ENCODE measurements around the gene TBC1D8. TPM values are rescaled to one million over a fixed set of nuclear protein-coding genes. Genes with fewer than 3 reads are reported as not detected.

TBC1D8 gene
- polyA plus RNA-seq, 3 donors = 16.1 to 78.0 (median 22.4) TPM

DNA sequence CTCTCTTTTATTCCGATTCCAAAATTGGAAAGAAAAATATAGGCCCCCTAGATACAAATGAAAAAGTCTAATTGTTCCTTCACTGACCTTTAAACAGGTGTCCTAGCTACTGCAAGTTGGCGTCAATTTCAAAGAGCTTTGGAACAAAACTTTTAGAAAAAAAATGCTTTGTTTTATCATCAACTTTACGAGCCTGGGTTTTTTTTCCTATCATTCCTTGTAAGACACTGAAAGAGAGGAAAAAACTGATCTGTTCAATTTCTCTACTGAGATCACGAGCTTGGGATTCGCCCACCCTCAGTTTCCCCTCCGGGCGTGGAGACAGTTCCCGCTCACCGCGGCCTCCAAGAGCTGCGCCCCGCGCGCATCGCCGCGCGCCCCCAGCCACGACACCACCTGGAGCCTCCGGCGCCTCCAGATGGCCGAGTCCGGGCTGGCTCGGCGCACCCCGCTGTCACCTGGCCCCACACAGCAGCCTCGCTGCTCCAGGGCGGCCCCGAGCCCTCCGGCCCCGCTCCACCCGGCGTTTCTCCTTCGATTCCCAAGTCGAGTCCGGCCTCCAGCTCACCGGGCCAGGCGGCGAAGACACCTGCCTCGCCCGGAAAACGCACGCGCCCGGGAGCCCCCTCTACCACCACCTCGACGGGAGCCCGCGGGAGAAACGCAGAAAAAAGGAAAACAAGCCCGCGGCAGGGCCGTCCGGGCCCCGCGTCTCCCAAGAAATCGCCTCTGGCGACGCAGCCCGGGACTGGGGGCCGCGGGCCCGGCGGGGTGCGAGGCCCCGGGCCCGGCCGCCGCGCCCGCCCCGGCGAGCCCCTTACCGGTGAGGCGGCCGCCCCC, 656 bp downstream of the TBC1D8 start:
- H3K36me3 ChIP-seq (replicated peaks in 1 of 2; ENCODE audit: control insufficient read depth in 1 of 2, insufficient read depth in 2 of 2, low read length in 2 of 2) = no peaks in the 10 kb centered on the region
- Mint-ChIP-seq H3K27ac (peak overlapping the region in 4 of 7 donors; percentile 31 to 78 (median 44)), H3K27me3 (ENCODE audit: low read depth in 3 of 3) (peaks cover 5 to 11% (median 11%) of the 10 kb centered on the region in 3 donors), H3K4me1 (peaks cover 52% of the 10 kb centered on the region), H3K9me3 (peaks cover 0 to 2% (median 0%) of the 10 kb centered on the region in 7 donors), H3K36me3 (peaks cover 13 to 15% of the 10 kb centered on the region in 2 donors), H3K4me3 (peak overlapping the region; percentile 91 to 97)
- peak overlapping the region; percentile 96 for H3K4me2 ChIP-seq (replicated peaks; ENCODE audit: extremely low read depth, low read length, poor library complexity, severe bottlenecking)
- H3K27ac ChIP-seq (ENCODE audit: low read depth in 1 of 2, low read length in 2 of 2) = peak overlapping the region in 1 of 2 donors; percentile 51
- H3K4me3 ChIP-seq (replicated peaks in 1 of 3; ENCODE audit: low read depth in 2 of 3, low read length in 3 of 3) = peak overlapping the region; percentile 74 to 89 (median 79)
- H3K27me3 ChIP-seq (ENCODE audit: control insufficient read depth in 2 of 2, insufficient read depth in 2 of 2, low read length in 2 of 2) = no peaks in the 10 kb centered on the region
- H3K79me2 ChIP-seq (ENCODE audit: insufficient read depth, low read length) = peaks cover 50% of the 10 kb centered on the region
- H3K4me1 ChIP-seq (ENCODE audit: control insufficient read depth in 1 of 2, insufficient read depth in 2 of 2, low read length in 2 of 2) = peaks cover 26 to 43% of the 10 kb centered on the region in 2 donors
- H3K9ac ChIP-seq (ENCODE audit: insufficient read depth, low read length, poor library complexity, severe bottlenecking) = peak overlapping the region; percentile 71
- H3K9me3 ChIP-seq (replicated peaks in 1 of 2; ENCODE audit: control insufficient read depth in 1 of 2, insufficient read depth in 1 of 2, low read length in 2 of 2) = no peaks in the 10 kb centered on the region
- DNase-seq = no peak
- intact Hi-C loops (cut with micrococcal nuclease) = loop anchor here (5.0 to 10.0 kb wide), 6 partner anchors 33 to 138 kb away; partner anchors contain the start of gene CNOT11 (in 1 of the 2)
- H4K20me1 ChIP-seq (ENCODE audit: insufficient read depth, low read length) = peaks cover 53% of the 10 kb centered on the region
- WGBS (ENCODE audit: insufficient coverage) = 2% methylated on average over 69 of the region's 76 CpGs
- TF ChIP-seq, protein P1, sequence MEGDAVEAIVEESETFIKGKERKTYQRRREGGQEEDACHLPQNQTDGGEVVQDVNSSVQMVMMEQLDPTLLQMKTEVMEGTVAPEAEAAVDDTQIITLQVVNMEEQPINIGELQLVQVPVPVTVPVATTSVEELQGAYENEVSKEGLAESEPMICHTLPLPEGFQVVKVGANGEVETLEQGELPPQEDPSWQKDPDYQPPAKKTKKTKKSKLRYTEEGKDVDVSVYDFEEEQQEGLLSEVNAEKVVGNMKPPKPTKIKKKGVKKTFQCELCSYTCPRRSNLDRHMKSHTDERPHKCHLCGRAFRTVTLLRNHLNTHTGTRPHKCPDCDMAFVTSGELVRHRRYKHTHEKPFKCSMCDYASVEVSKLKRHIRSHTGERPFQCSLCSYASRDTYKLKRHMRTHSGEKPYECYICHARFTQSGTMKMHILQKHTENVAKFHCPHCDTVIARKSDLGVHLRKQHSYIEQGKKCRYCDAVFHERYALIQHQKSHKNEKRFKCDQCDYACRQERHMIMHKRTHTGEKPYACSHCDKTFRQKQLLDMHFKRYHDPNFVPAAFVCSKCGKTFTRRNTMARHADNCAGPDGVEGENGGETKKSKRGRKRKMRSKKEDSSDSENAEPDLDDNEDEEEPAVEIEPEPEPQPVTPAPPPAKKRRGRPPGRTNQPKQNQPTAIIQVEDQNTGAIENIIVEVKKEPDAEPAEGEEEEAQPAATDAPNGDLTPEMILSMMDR (IDR thresholded peaks at IDR 0.05) = no peak
- H2AFZ ChIP-seq (ENCODE audit: insufficient read depth, low read depth, low read length, poor library complexity, severe bottlenecking) = peak overlapping the region; percentile 67

DNA sequence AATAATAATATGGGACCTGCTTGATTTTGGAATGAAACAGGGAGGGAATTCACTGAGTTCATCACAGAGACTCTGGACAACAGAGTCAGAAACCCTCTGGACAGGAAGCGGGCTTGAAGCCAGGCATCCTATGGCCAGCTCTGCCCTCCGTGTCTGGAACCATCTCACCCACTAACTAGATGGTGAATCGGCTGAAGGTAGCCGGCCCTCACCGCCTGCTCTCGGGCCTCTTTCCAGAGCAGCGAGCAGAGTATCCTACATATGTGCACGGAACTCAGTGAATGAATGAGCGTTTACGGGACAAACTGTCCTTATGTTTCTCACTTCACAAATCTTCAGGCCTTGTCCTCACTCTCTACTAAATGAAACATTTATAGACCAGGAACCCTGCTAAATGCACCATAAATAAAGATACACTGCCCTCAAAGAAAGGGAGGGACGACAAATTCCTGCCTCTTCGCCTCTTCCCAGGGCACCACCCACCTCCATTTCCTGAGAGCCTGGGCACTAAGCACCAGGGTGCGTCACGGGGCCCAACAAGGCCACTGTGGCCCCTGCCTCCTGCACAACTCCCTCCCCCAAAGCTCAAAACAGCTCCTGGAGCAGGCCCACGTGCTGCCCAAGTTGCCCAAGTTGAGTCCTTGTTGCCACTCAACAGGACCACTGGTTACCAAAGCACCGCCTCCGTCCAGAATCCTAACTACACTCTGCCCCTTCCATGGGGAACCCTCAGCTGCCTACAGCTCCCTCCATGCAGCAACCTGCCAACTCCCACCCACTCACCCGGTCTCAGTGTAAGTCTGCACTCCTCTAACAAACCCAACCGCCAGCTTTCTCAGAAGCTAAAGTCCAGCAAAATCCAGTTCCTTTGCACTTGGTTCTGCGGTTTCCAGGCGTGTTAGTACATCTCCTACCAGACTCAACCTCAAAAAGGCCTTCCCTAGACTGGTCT, 1.7 kb downstream of the TBC1D8 start:
- peak overlapping the region; percentile 67 for H2AFZ ChIP-seq (ENCODE audit: insufficient read depth, low read depth, low read length, poor library complexity, severe bottlenecking)
- TF ChIP-seq, protein P1 (IDR thresholded peaks at IDR 0.05) = no peak
- intact Hi-C loops (cut with micrococcal nuclease) = loop anchor here (5.0 to 10.0 kb wide), 6 partner anchors 32 to 137 kb away; partner anchors contain the start of gene CNOT11 (in 1 of the 2)
- peaks cover 63% of the 10 kb centered on the region for H4K20me1 ChIP-seq (ENCODE audit: insufficient read depth, low read length)
- H3K36me3 ChIP-seq (replicated peaks in 1 of 2; ENCODE audit: control insufficient read depth in 1 of 2, insufficient read depth in 2 of 2, low read length in 2 of 2) = no peaks in the 10 kb centered on the region
- peaks cover 26 to 43% of the 10 kb centered on the region in 2 donors for H3K4me1 ChIP-seq (ENCODE audit: control insufficient read depth in 1 of 2, insufficient read depth in 2 of 2, low read length in 2 of 2)
- H3K4me3 ChIP-seq (replicated peaks in 1 of 3; ENCODE audit: low read depth in 2 of 3, low read length in 3 of 3) = peak overlapping the region; percentile 74 to 89 (median 79)
- H3K4me3 Mint-ChIP-seq = peak overlapping the region; percentile 91 to 97
- no peak for DNase-seq
- peaks cover 13 to 15% of the 10 kb centered on the region in 2 donors for H3K36me3 Mint-ChIP-seq
- peaks cover 60% of the 10 kb centered on the region for H3K4me1 Mint-ChIP-seq
- peaks cover 57% of the 10 kb centered on the region for H3K79me2 ChIP-seq (ENCODE audit: insufficient read depth, low read length)
- peak overlapping the region in 1 of 2 donors; percentile 51 for H3K27ac ChIP-seq (ENCODE audit: low read depth in 1 of 2, low read length in 2 of 2)
- H3K27me3 Mint-ChIP-seq (ENCODE audit: low read depth in 3 of 3) = peaks cover 3 to 11% (median 8%) of the 10 kb centered on the region in 3 donors
- H3K4me2 ChIP-seq (replicated peaks; ENCODE audit: extremely low read depth, low read length, poor library complexity, severe bottlenecking) = peak overlapping the region; percentile 96
- H3K27me3 ChIP-seq (ENCODE audit: control insufficient read depth in 2 of 2, insufficient read depth in 2 of 2, low read length in 2 of 2) = no peaks in the 10 kb centered on the region
- H3K27ac Mint-ChIP-seq = peak overlapping the region in 2 of 7 donors; percentile 34 to 53
- H3K9ac ChIP-seq (ENCODE audit: insufficient read depth, low read length, poor library complexity, severe bottlenecking) = peak overlapping the region; percentile 71
- WGBS (ENCODE audit: insufficient coverage) = 89% methylated on average over 17 of the region's 21 CpGs
- H3K9me3 ChIP-seq (replicated peaks in 1 of 2; ENCODE audit: control insufficient read depth in 1 of 2, insufficient read depth in 1 of 2, low read length in 2 of 2) = no peaks in the 10 kb centered on the region
- H3K9me3 Mint-ChIP-seq = peaks cover 0 to 2% (median 0%) of the 10 kb centered on the region in 7 donors

Data from CD14-positive monocyte (primary cell).